ENCODE data around the gene SOCS6. TPM values are rescaled to one million over a fixed set of nuclear protein-coding genes. Genes with fewer than 3 reads are reported as not detected.

SOCS6 gene
- total and polyA plus RNA-seq, 2 of the 13 experiments (the other 11 are each of a cell fraction or from before 2014, with no cell fraction given), result 18.6 to 38.3 TPM

GRCh38 chr18:70294471-70295191, 5.8 kb downstream of the SOCS6 start:
- DNase-seq (ENCODE audit: low spot score) (no peak), ATAC-seq (no peak), FAIRE-seq (no peak)
- POLR2A ChIA-PET, result interaction anchor here (0.9 kb wide), 1 partner anchor 82 kb away, joined by 3 read pairs; no protein-coding TSS in a partner anchor
- CTCF ChIA-PET (ENCODE audit: low intra/inter-chr PET ratio, low total read pairs), result no interaction called here
- in situ Hi-C loops (cut with HindIII; ENCODE audit: extremely low pct_ligation_motif_present, low pct_unique_long_range_greater_than_20kb) (no loop called here), intact Hi-C loops (cut with micrococcal nuclease; ENCODE audit: unreplicated experiment) (loop anchor here (5.0 kb wide), 2 partner anchors 38 to 138 kb away; no protein-coding TSS in a partner anchor)
- Histone ChIP-seq H3K27ac (ENCODE audit: extremely low read length, insufficient read depth, low read length) (no peak overlapping the region), H3K79me2 (ENCODE audit: insufficient read depth, low read length) (peaks cover 99% of the 10 kb centered on the region), H3K4me1 (ENCODE audit: insufficient read depth, low read length) (peaks cover 73% of the 10 kb centered on the region), H3K27me3 (ENCODE audit: control insufficient read depth in 1 of 2, insufficient read depth in 2 of 2, low read length in 2 of 2) (no peaks in the 10 kb centered on the region; a peak in 1 of 5 replicates), H3K9ac (ENCODE audit: insufficient read depth, low read depth, low read length) (no peak overlapping the region), H3K9me3 (ENCODE audit: low read length) (no peaks in the 10 kb centered on the region), H3K36me3 (replicated peaks in 1 of 2; ENCODE audit: control insufficient read depth in 1 of 2, insufficient read depth in 2 of 2, low read length in 2 of 2) (peaks cover 0 to 4% of the 10 kb centered on the region in 2 experiments; a peak in 1 of 5 replicates), H4K20me1 (ENCODE audit: insufficient read depth, low read length) (peaks cover 18% of the 10 kb centered on the region), H3K4me3 (replicated peaks in 1 of 3; ENCODE audit: insufficient read depth in 1 of 3, low read depth in 2 of 3, low read length in 3 of 3) (no peak overlapping the region), H3K4me2 (ENCODE audit: low read depth, low read length) (peak overlapping the region; percentile 34), H2AFZ (ENCODE audit: low read length) (no peak overlapping the region)
- WGBS (ENCODE audit: low lambda C conversion rate), result 82% methylated on average over 5 of the region's 5 CpGs
- no TSS peak for BruUV-seq (replicated peaks)
- TF ChIP-seq PHF5A (CRISPR knock-in tag; IDR thresholded peaks at IDR 0.05; ENCODE audit: low read depth, unreplicated experiment) (no peak), NFRKB (IDR thresholded peaks at IDR 0.05) (no peak), ZSCAN5A (CRISPR knock-in tag; IDR thresholded peaks at IDR 0.05; ENCODE audit: borderline replicate concordance) (no peak), RELA (CRISPR knock-in tag; IDR thresholded peaks at IDR 0.05) (no peak), KIAA2018 (CRISPR knock-in tag; IDR thresholded peaks at IDR 0.05; ENCODE audit: borderline replicate concordance) (no peak), CSRNP2 (CRISPR knock-in tag; conservative IDR thresholded peaks at IDR 0.05; ENCODE audit: low read depth) (no peak), ZNF570 (CRISPR knock-in tag; IDR thresholded peaks at IDR 0.05; ENCODE audit: borderline replicate concordance) (no peak), ZNF616 (CRISPR knock-in tag; IDR thresholded peaks at IDR 0.05; ENCODE audit: low read depth) (no peak), ZNF205 (CRISPR knock-in tag; IDR thresholded peaks at IDR 0.05) (no peak), ZNF704 (CRISPR knock-in tag; IDR thresholded peaks at IDR 0.05; ENCODE audit: borderline replicate concordance) (no peak), TOPORS (CRISPR knock-in tag; IDR thresholded peaks at IDR 0.05) (no peak)

All from HepG2 (cell line).